DND-41 (cell line): ENCODE data around the gene IL1R2.

Source experiments
- ATAC-seq: fragments of 200-7000 bp; cut with Tn5 transposase; 3 replicates; pipeline ENCODE4 v1.9.1; 2021; ENCODE audit warnings: low read depth; ENCODE audit not compliant: insufficient read depth
- DNase-seq: peaks from one replicate; pipeline ENCODE4 v3.0.0-alpha.2; 2020
- H2AFZ ChIP-seq: 2 replicates; pipeline ENCODE4 v1.6.0; 2012; ENCODE audit warnings: low read depth, low read length
- H3K27ac ChIP-seq: 2 replicates; pipeline ENCODE4 v1.5.1; 2012; ENCODE audit warnings: low read length, inconsistent platforms
- H3K27me3 ChIP-seq: fragments of 200-600 bp; sonication (generic); 2 replicates; pipeline ENCODE4 v1.6.0; 2012; ENCODE audit warnings: low read length, mild to moderate bottlenecking, inconsistent platforms; ENCODE audit not compliant: insufficient read depth, poor library complexity
- H3K36me3 ChIP-seq: 2 replicates; pipeline ENCODE4 v1.5.1; 2012; ENCODE audit warnings: low read length, inconsistent platforms; ENCODE audit not compliant: insufficient read depth
- H3K4me1 ChIP-seq: 2 replicates; pipeline ENCODE4 v1.5.1; 2012; ENCODE audit warnings: mild to moderate bottlenecking, low read length; ENCODE audit not compliant: insufficient read depth
- H3K4me2 ChIP-seq: 2 replicates; pipeline ENCODE4 v1.6.0; 2012; ENCODE audit warnings: mild to moderate bottlenecking, moderate library complexity, low read length, inconsistent platforms; ENCODE audit not compliant: insufficient read depth
- H3K4me3 ChIP-seq, 2 experiments: fragments of 200-600 bp in 1 of 2; shearing (Covaris generic) in 1 of 2; 2 replicates each; pipeline ENCODE4 v1.5.1; 2012 to 2016; ENCODE audit warnings: inconsistent platforms in 2 of 2, low read length in 2 of 2, mild to moderate bottlenecking in 2 of 2, low read depth in 1 of 2, moderate library complexity in 1 of 2
- H3K79me2 ChIP-seq: 2 replicates; pipeline ENCODE4 v1.6.0; 2012; ENCODE audit warnings: low read length, inconsistent platforms; ENCODE audit not compliant: insufficient read depth
- H3K9ac ChIP-seq: 2 replicates; pipeline ENCODE4 v1.6.0; 2012; ENCODE audit warnings: low read depth, mild to moderate bottlenecking, inconsistent platforms, low read length, moderate library complexity
- H3K9me3 ChIP-seq: 2 replicates; pipeline ENCODE4 v1.5.1; 2012; ENCODE audit warnings: low read length, moderate library complexity, mild to moderate bottlenecking, inconsistent platforms; ENCODE audit not compliant: insufficient read depth, severe bottlenecking
- H4K20me1 ChIP-seq: 2 replicates; pipeline ENCODE4 v1.6.0; 2012; ENCODE audit warnings: low read length; ENCODE audit not compliant: insufficient read depth
- EZH2 ChIP-seq: IDR thresholded peaks from 3 replicates; pipeline ENCODE4 v1.6.1; 2012; ENCODE audit warnings: borderline replicate concordance, low read depth, mild to moderate bottlenecking, moderate library complexity, low read length, inconsistent platforms; ENCODE audit not compliant: severe bottlenecking
- TF ChIP-seq, protein P1 (sequence below): IDR thresholded peaks from 2 replicates; pipeline ENCODE4 v1.5.1; 2012; ENCODE audit warnings: borderline replicate concordance, low read length, moderate library complexity, mild to moderate bottlenecking; ENCODE audit not compliant: poor library complexity, severe bottlenecking; ENCODE audit errors: extremely low read depth

IL1R2 gene

DNA sequence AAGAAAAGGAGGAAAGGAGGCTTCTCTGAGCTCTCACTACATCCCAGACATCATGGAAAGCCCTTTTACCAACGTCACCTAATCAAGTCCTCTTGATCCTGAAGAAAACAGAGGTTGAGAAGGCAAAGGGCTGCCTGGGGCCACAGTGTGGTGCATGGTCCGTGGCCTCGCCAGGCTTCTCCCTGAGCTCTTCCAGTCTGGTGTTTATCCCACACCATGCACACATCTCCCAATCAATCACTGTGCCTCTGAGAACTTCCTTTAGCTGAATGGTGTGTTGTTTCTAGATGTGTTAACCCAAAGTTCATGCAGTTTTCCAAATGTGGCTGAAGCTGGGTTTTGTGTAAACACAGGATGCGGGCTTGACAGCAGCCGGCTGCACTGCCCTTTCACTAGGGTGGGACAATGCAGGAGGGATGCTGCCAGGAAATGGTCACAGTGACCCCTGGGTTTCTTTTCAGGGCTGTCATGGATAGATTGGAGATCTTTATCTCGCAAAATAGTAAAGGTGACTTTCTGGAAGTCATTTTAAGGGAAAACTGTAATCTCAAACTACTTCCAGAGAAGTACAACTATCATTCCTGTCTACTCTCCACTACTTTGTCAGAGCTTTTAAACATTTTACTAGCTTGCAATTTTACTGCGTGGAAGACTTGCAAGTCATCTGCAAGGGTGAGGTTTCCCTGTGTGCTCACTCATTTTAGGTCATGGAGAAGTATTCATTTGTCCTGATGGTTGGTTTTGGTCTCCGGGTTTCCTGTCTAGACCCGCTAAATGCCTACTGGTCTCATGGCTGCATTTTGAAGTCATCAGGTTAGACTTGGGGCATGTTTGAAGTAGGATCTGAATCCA is 54.6 kb downstream of the IL1R2 start:
- H3K36me3 ChIP-seq = no peaks in the 10 kb centered on the region
- peaks cover 16% of the 10 kb centered on the region for H3K27me3 ChIP-seq
- ATAC-seq (no peak), DNase-seq (no peak)
- no peaks in the 10 kb centered on the region for H3K9me3 ChIP-seq
- H4K20me1 ChIP-seq = no peaks in the 10 kb centered on the region
- H3K4me3 ChIP-seq = no peak overlapping the region
- no peak overlapping the region for H3K27ac ChIP-seq
- no peak overlapping the region for H3K4me2 ChIP-seq
- H3K79me2 ChIP-seq = no peaks in the 10 kb centered on the region
- H3K9ac ChIP-seq = no peak overlapping the region
- no peak for TF ChIP-seq EZH2
- TF ChIP-seq, protein P1, sequence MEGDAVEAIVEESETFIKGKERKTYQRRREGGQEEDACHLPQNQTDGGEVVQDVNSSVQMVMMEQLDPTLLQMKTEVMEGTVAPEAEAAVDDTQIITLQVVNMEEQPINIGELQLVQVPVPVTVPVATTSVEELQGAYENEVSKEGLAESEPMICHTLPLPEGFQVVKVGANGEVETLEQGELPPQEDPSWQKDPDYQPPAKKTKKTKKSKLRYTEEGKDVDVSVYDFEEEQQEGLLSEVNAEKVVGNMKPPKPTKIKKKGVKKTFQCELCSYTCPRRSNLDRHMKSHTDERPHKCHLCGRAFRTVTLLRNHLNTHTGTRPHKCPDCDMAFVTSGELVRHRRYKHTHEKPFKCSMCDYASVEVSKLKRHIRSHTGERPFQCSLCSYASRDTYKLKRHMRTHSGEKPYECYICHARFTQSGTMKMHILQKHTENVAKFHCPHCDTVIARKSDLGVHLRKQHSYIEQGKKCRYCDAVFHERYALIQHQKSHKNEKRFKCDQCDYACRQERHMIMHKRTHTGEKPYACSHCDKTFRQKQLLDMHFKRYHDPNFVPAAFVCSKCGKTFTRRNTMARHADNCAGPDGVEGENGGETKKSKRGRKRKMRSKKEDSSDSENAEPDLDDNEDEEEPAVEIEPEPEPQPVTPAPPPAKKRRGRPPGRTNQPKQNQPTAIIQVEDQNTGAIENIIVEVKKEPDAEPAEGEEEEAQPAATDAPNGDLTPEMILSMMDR = no peak
- H2AFZ ChIP-seq = no peak overlapping the region
- no peaks in the 10 kb centered on the region for H3K4me1 ChIP-seq

DNA sequence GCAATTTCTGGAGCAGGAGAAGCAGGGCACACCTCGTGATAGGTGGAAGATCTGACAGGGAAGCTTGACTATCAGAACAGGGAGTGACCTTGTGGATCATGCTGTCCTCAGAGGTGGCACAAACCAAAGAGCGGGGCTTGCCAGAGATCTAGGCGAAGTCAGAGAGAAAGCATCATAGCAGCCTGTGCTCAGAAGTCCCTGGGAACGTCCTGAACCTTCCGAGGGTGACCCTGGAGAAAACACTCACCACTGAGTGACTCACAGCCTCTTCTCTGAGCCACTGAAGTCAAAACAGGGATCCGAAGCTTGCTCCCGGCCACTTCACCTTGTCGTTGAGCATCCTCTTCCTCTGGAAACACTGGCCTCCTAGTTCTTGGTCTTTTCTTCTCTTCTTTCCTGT is 56.7 kb downstream of the IL1R2 start:
- H2AFZ ChIP-seq = no peak overlapping the region
- no peaks in the 10 kb centered on the region for H3K9me3 ChIP-seq
- DNase-seq = no peak
- H3K36me3 ChIP-seq = no peaks in the 10 kb centered on the region
- no peaks in the 10 kb centered on the region for H3K4me1 ChIP-seq
- H3K4me2 ChIP-seq = no peak overlapping the region
- H3K4me3 ChIP-seq = no peak overlapping the region
- no peak for TF ChIP-seq EZH2
- TF ChIP-seq, protein P1 = no peak
- no peak for ATAC-seq
- H3K27ac ChIP-seq = no peak overlapping the region
- H3K79me2 ChIP-seq = no peaks in the 10 kb centered on the region
- peaks cover 6% of the 10 kb centered on the region for H3K27me3 ChIP-seq
- no peak overlapping the region for H3K9ac ChIP-seq
- H4K20me1 ChIP-seq = no peaks in the 10 kb centered on the region

DNA sequence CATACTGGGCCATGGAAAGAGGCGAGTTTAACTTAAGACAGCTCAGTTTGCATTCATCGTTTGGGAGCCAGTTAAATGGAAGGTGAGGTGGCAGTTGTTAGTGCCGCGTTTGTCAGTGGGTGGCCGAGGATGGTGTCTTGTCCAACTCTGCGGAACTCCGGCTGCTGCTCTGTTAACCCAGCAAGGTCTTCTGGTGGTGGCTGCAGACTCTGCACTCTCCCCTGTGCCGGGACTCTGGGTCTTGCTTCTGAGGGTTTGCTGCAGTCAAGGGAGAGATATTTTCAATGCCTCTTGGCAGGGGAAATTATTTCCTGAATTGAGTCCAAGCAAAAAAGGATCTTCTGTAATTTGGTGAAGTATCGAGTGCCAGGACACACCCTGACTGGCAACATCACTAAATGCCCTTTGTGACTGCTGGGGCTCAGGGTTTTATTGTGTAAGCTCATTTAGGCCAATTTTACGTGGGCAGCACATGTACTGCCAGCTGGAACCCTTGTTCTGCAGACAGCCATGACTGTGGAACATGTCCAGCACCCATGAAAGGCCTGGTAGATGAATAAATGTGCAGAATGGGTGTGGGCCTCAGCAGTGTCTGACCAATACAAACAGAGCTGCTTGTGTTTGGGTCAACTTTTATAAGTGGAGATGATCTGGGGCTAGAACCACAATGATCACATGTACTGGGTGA is 58.1 kb downstream of the IL1R2 start:
- H3K79me2 ChIP-seq = no peaks in the 10 kb centered on the region
- DNase-seq (no peak), ATAC-seq (no peak)
- H3K4me3 ChIP-seq = no peak overlapping the region
- H3K27ac ChIP-seq = no peak overlapping the region
- TF ChIP-seq, protein P1 = no peak
- TF ChIP-seq EZH2 = no peak
- no peaks in the 10 kb centered on the region for H3K9me3 ChIP-seq
- no peaks in the 10 kb centered on the region for H3K4me1 ChIP-seq
- no peak overlapping the region for H3K4me2 ChIP-seq
- no peaks in the 10 kb centered on the region for H3K36me3 ChIP-seq
- no peak overlapping the region for H3K9ac ChIP-seq
- H4K20me1 ChIP-seq = no peaks in the 10 kb centered on the region
- H2AFZ ChIP-seq = no peak overlapping the region
- H3K27me3 ChIP-seq = no peaks in the 10 kb centered on the region
